ENCODE data around the gene CREB3L4.

- TF ChIP-seq POLR2A (IDR thresholded peaks at IDR 0.05; ENCODE audit: low read depth, low read length), result no peak
- no peak for TF ChIP-seq POLR2AphosphoS5 (IDR thresholded peaks at IDR 0.05; ENCODE audit: low read depth, low read length)
- no peak for TF ChIP-seq TAF1 (IDR thresholded peaks at IDR 0.05; ENCODE audit: borderline replicate concordance, low read depth, low read length)
Observed at GRCh38 chr1:153984123-153984894, 16.6 kb downstream of the CREB3L4 start.
